GM12872 (cell line): ENCODE measurements around the gene ITPKB.

Source experiments
- CTCF ChIP-seq: IDR thresholded peaks from 3 replicates; pipeline ENCODE4 v1.5.1; 2011; ENCODE audit warnings: low read depth, mild to moderate bottlenecking, low read length, moderate library complexity; ENCODE audit not compliant: insufficient read depth

Gene ITPKB

GRCh38 chr1:226631229-226632000 is 107.7 kb downstream of the ITPKB start:
- TF ChIP-seq CTCF = no peak

GRCh38 chr1:226630592-226630991 is 108.5 kb downstream of the ITPKB start:
- no peak for TF ChIP-seq CTCF

GRCh38 chr1:226629896-226630550 is 109.1 kb downstream of the ITPKB start:
- TF ChIP-seq CTCF = no peak

GRCh38 chr1:226629210-226629895 is 109.7 kb downstream of the ITPKB start:
- no peak for TF ChIP-seq CTCF

GRCh38 chr1:226628612-226629155 is 110.4 kb downstream of the ITPKB start:
- TF ChIP-seq CTCF = no peak

GRCh38 chr1:226627924-226628611 is 111.0 kb downstream of the ITPKB start:
- TF ChIP-seq CTCF = no peak

- no peak for TF ChIP-seq CTCF
These were observed 111.9 kb downstream of the ITPKB start for GRCh38 chr1:226627050-226627755.
